H1 (cell line): ENCODE data around the gene BCL2. TPM values are rescaled to one million over a fixed set of nuclear protein-coding genes. Genes with fewer than 3 reads are reported as not detected.
A peak's percentile ranks its signal among the peaks of the same experiment; 100 is the strongest.

Experiments
- ASH2L ChIP-seq: fragments of 200-600, 300-600 bp; sonication (generic); IDR thresholded peaks from one replicate; pipeline ENCODE4 v1.7.1; 2017; ENCODE audit warnings: low read length
- ATF2 ChIP-seq: IDR thresholded peaks from 2 replicates; pipeline ENCODE4 v1.6.1; 2012; ENCODE audit warnings: low read length, inconsistent platforms
- ATF3 ChIP-seq: IDR thresholded peaks from 2 replicates; pipeline ENCODE4 v1.6.1; 2011; ENCODE audit warnings: low read depth, mild to moderate bottlenecking, low read length; ENCODE audit not compliant: insufficient read depth
- BRCA1 ChIP-seq: IDR thresholded peaks from 2 replicates; pipeline ENCODE4 v1.6.1; 2012; ENCODE audit warnings: low read depth, low read length, improper control_type of control experiment
- CBX5 ChIP-seq: fragments of 300-800, 300-1000 bp; sonication (generic); IDR thresholded peaks from 2 replicates; pipeline ENCODE4 v1.7.1; 2016; ENCODE audit warnings: antibody characterized with exemption, low read length, low read depth
- CEBPB ChIP-seq: IDR thresholded peaks from 2 replicates; pipeline ENCODE4 v1.6.1; 2012; ENCODE audit warnings: low read depth, low read length
- CTBP2 ChIP-seq: IDR thresholded peaks from 2 replicates; pipeline ENCODE4 v1.7.0; 2011; ENCODE audit warnings: borderline replicate concordance, mild to moderate bottlenecking, moderate library complexity, mixed read lengths, low read length; ENCODE audit not compliant: insufficient read depth, insufficient read length
- CTCF ChIP-seq, 3 experiments: IDR thresholded peaks; 1 replicate in 2 of 3; 2 replicates in 1 of 3; pipeline versions ENCODE4 v1.5.1 to v1.6.1; 2011; ENCODE audit warnings: low read length in 3 of 3, mild to moderate bottlenecking in 3 of 3, inconsistent platforms in 2 of 3, low read depth in 1 of 3, moderate library complexity in 1 of 3; ENCODE audit not compliant: insufficient read depth in 1 of 3; ENCODE audit errors: control extremely low read depth in 1 of 3
- JUN ChIP-seq: IDR thresholded peaks from 2 replicates; pipeline ENCODE4 v1.6.1; 2011; ENCODE audit warnings: low read depth, mild to moderate bottlenecking, improper control_type of control experiment, low read length
- MAFK ChIP-seq: IDR thresholded peaks from 2 replicates; pipeline ENCODE4 v1.6.1; 2012; ENCODE audit warnings: low read depth, mild to moderate bottlenecking, improper control_type of control experiment, low read length
- MAX ChIP-seq: IDR thresholded peaks from 2 replicates; pipeline ENCODE4 v1.6.1; 2012; ENCODE audit warnings: inconsistent platforms
- NANOG ChIP-seq: IDR thresholded peaks from 2 replicates; pipeline ENCODE4 v1.6.1; 2011; ENCODE audit warnings: low read length, low read depth, mild to moderate bottlenecking, inconsistent platforms; ENCODE audit not compliant: insufficient read depth, poor library complexity, severe bottlenecking
- PHF8 ChIP-seq: fragments of 200-600 bp; sonication (generic); conservative IDR thresholded peaks from 2 replicates; pipeline ENCODE4 v1.7.1; 2012; ENCODE audit warnings: low read depth, mild to moderate bottlenecking, inconsistent platforms, low read length, moderate library complexity
- RFX5 ChIP-seq: IDR thresholded peaks from 2 replicates; pipeline ENCODE4 v1.6.1; 2011; ENCODE audit warnings: low read depth, low read length, improper control_type of control experiment, borderline replicate concordance
- RXRA ChIP-seq: IDR thresholded peaks from 2 replicates; pipeline ENCODE4 v1.6.1; 2011; ENCODE audit warnings: low read depth, mild to moderate bottlenecking, low read length, moderate library complexity; ENCODE audit not compliant: insufficient read depth
- SIN3A ChIP-seq, 2 experiments: IDR thresholded peaks in 1 of 2; conservative IDR thresholded peaks in 1 of 2; 2 replicates each; pipeline ENCODE4 v1.6.1; 2011 to 2012; ENCODE audit warnings: low read length in 2 of 2, improper control_type of control experiment in 1 of 2, low read depth in 1 of 2, mild to moderate bottlenecking in 1 of 2
- TAF7 ChIP-seq: optimal IDR thresholded peaks from 2 replicates; pipeline ENCODE3; 2011; ENCODE audit warnings: low read depth, mild to moderate bottlenecking, inconsistent platforms, low read length, moderate library complexity, borderline replicate concordance
- polyA plus RNA-seq, 7 experiments: library from polyadenylated mRNA; depleted of rRNA in 3 of 7; stranded (reverse) in 5 of 7; unstranded in 2 of 7; fragments of >200 nt in 5 of 7; fragments of 200-250 nt in 2 of 7; gene quantifications; 1 replicate in 5 of 7; 2 replicates in 1 of 7; 4 replicates in 1 of 7; pipeline versions ENCODE4 v1.2.1 to v1.2.3, GENCODE V29; 2011 to 2013; ENCODE audit warnings: missing spikeins in 2 of 7, mixed read lengths in 2 of 7
- total RNA-seq: library from RNA; stranded (reverse); fragmentation: NEBNext Ultra II Directional; extraction: Animal tissue kit (Norgen Biotek cat#: 25700); gene quantifications from 2 replicates; pipeline ENCODE4 v1.2.1, GENCODE V29; 2021

BCL2 gene
- total and polyA plus RNA-seq, 2 of the 8 experiments (the other 6 are each of a cell fraction or from before 2014, with no cell fraction given) = 0.59 to 4.5 TPM

- TF ChIP-seq RFX5 (no peak), ATF3 (peak; percentile 3; the same call in 1 of the 2 replicates), CBX5 (no peak), JUN (no peak), TAF7 (peak; percentile 56), ATF2 (no peak), SIN3A (conservative IDR thresholded peaks at IDR 0.05 in 1 of 2, IDR thresholded peaks at IDR 0.05 in 1 of 2; ENCODE audit: low read depth in 1 of 2, low read length in 2 of 2) (0 out of 4 replicates have a peak, but pooled peaks of 1 of the 2 experiments have one; percentile 30), CTBP2 (no peak), RXRA (no peak), MAX (peak; percentile 90), MAFK (no peak), BRCA1 (no peak), NANOG (no peak), ASH2L (peak; percentile 64), PHF8 (no peak), CEBPB (no peak), CTCF (IDR thresholded peaks at IDR 0.05; ENCODE audit: control extremely low read depth in 1 of 3, insufficient read depth in 1 of 3, low read depth in 1 of 3, low read length in 3 of 3) (peak; percentile 75 to 95 (median 95))
These were observed 1.3 kb downstream of the BCL2 start (continued) for GRCh38 chr18:63317982-63318888.
